ENCODE measurements around the gene ASCC2.
"Not testable (repeated sequence)": the region's sequence is repeated elsewhere in the genome, so short reads cannot be mapped to it uniquely, and the experiment has no call there.

ASCC2 gene

GRCh38 chr22:29831186-29831921 lies 6.7 kb downstream of the ASCC2 start:
- DNase-seq (ENCODE audit: low read depth), result no peak
- TF ChIP-seq, protein P1, sequence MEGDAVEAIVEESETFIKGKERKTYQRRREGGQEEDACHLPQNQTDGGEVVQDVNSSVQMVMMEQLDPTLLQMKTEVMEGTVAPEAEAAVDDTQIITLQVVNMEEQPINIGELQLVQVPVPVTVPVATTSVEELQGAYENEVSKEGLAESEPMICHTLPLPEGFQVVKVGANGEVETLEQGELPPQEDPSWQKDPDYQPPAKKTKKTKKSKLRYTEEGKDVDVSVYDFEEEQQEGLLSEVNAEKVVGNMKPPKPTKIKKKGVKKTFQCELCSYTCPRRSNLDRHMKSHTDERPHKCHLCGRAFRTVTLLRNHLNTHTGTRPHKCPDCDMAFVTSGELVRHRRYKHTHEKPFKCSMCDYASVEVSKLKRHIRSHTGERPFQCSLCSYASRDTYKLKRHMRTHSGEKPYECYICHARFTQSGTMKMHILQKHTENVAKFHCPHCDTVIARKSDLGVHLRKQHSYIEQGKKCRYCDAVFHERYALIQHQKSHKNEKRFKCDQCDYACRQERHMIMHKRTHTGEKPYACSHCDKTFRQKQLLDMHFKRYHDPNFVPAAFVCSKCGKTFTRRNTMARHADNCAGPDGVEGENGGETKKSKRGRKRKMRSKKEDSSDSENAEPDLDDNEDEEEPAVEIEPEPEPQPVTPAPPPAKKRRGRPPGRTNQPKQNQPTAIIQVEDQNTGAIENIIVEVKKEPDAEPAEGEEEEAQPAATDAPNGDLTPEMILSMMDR (IDR thresholded peaks at IDR 0.05; ENCODE audit: control insufficient read depth, insufficient read depth, low read depth, low read length, missing control alignments), result no peak
- no peak overlapping the region for H3K4me3 ChIP-seq (ENCODE audit: control insufficient read depth, low read depth, low read length)

- H3K4me3 ChIP-seq (ENCODE audit: control insufficient read depth, low read depth, low read length), result no peak overlapping the region
- no peak for DNase-seq (ENCODE audit: low read depth)
- TF ChIP-seq, protein P1 (IDR thresholded peaks at IDR 0.05; ENCODE audit: control insufficient read depth, insufficient read depth, low read depth, low read length, missing control alignments), result no peak
Measured at GRCh38 chr22:29830585-29830984, 7.5 kb downstream of the ASCC2 start.

DNA sequence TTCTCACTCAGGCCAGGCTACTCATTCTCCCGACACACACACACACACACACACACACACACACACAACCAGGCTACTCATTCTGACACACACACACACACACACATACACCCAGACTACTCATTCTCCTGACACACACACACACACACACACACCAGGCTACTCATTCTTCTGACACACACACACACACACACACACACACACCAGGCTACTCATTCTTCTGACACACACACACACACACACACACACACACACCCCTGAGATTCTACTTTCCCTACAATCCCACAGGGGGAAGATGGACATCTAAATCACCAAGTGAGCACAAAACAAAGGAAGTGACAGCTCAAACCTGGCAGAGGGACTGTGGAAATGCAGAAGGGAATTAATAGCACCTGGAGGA lies 10.3 kb downstream of the ASCC2 start:
- H3K4me3 ChIP-seq (ENCODE audit: control insufficient read depth, low read depth, low read length), result not testable (repeated sequence)
- DNase-seq (ENCODE audit: low read depth), result peak; percentile 86

DNA sequence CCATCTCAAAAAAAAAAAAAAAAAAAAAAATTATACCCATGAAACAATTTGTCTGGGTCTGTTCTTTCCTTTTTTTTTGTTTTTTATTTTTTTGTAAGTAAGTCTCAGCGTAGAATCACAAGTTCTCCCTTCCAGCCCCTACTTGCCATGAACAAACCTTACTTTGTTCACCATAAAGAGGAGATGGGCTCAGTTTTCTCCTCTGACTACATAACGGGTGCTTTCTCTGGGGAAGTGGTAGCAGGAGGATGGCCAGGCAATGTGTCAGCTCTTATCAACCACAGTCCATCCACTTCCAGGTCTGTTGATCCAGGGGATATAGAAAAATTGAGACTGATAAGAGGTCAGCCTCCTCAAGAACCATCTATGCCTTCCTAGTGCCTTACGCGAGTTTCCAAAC lies 11.0 kb downstream of the ASCC2 start:
- DNase-seq (ENCODE audit: low read depth), result no peak
- TF ChIP-seq, protein P1 (IDR thresholded peaks at IDR 0.05; ENCODE audit: control insufficient read depth, insufficient read depth, low read depth, low read length, missing control alignments), result no peak
- no peak overlapping the region for H3K4me3 ChIP-seq (ENCODE audit: control insufficient read depth, low read depth, low read length)

DNA sequence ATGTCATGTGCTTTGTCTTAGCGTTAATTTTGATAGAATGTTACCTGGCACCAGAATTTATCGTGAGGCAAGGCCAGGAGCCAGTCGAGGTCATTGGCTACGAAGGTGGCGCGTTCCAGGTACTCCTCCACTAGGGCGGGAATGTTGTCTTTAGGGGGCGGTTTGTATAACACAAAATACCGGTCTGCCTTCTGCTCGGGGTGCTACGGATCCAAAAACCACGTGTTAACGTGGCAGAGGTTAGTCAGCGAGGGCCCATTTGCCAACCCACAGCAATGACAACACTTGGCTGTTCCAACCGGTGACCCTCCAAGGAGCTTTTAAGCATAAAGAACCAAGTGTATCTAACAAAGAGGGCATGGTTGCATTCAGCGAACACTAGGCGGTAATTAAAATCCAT lies 12.5 kb downstream of the ASCC2 start:
- H3K4me3 ChIP-seq (ENCODE audit: control insufficient read depth, low read depth, low read length), result no peak overlapping the region
- TF ChIP-seq, protein P1 (IDR thresholded peaks at IDR 0.05; ENCODE audit: control insufficient read depth, insufficient read depth, low read depth, low read length, missing control alignments), result no peak
- DNase-seq (ENCODE audit: low read depth), result no peak

DNA sequence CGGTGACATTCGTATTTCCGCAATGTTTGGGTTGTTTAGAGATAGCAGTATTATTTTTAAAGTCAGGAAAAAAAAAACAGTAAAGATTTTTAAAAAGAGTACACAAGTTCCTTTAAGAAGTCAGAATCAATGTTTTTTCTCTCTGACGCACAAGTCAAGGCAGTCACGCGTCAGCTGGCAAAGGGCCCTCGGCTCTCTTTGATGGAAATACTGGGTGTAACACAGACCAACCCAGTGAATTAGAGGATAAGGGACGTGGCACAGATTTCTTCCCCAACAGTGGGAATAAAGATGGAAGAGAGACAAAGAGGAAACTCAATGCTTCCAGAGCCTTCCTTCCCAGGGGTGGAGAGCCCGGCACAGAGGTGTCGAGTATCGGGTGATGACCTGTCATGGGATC lies 13.4 kb downstream of the ASCC2 start:
- H3K4me3 ChIP-seq (ENCODE audit: control insufficient read depth, low read depth, low read length), result no peak overlapping the region
- TF ChIP-seq, protein P1 (IDR thresholded peaks at IDR 0.05; ENCODE audit: control insufficient read depth, insufficient read depth, low read depth, low read length, missing control alignments), result no peak
- DNase-seq (ENCODE audit: low read depth), result no peak

DNA sequence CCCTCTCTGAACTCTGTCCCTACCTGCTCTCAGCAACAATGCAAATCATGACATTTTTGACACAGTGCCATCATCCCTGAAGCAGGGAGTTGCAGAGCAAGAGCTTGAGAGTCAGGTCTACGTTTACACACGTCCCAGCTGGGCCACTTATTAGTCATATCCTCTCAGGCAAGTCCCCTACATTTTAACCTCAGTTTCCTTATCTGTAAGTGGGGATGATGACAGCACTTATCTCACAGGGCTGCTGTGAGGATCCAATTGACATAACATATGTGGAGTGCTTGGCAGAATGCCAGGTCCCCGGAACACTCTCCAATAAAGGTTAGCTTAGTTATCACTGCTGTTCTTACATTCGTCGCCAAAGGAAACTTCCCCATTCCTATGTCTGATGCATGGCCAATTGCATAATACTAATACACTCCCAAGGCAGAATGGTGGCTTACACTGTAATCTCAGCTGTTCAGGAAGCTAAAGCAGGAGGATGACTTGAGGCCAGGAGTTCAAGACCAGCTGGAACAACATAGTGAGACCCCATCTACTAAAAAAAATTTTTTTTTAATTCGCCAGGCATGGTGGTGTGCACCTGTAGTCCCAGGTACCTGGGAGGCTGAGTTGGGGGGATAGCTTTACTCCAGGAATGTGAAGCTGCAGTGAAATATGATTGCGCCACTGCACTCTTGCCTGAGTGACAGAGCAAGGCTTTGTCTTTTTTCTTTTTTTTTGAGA lies 16.6 kb downstream of the ASCC2 start:
- TF ChIP-seq, protein P1 (IDR thresholded peaks at IDR 0.05; ENCODE audit: control insufficient read depth, insufficient read depth, low read depth, low read length, missing control alignments), result no peak
- H3K4me3 ChIP-seq (ENCODE audit: control insufficient read depth, low read depth, low read length), result no peak overlapping the region
- DNase-seq (ENCODE audit: low read depth), result peak; percentile 68

Measured in AG09309 (cell line).